HepG2 (cell line): Measurements from ENCODE around the gene RTEL1. TPM values are rescaled to one million over a fixed set of nuclear protein-coding genes. Genes with fewer than 3 reads are reported as not detected.
A peak's percentile ranks its signal among the peaks of the same experiment; 100 is the strongest.

Source experiments
- ATAC-seq: fragments of 200-7000 bp; cut with Tn5 transposase; 3 replicates; pipeline ENCODE4 v1.9.1; 2020; ENCODE audit warnings: mild to moderate bottlenecking, moderate library complexity
- BruUV-seq: library from RNA; stranded (reverse); fragments of 400-500 nt; replicated peaks from 2 replicates; lab custom pipeline; 2021; lab: Mats Ljungman, UMichigan
- CTCF ChIA-PET: fragments of 300-600 bp; formaldehyde crosslinking; extraction: SDS; loops from one replicate; lab custom pipeline; 2021; ENCODE audit warnings: low total read pairs, inconsistent platforms, low intra/inter-chr PET ratio; lab: Yijun Ruan, JAX
- POLR2A ChIA-PET: fragments of 350-600 bp; sonication (Branson Sonifier 250); formaldehyde crosslinking; loops from one replicate; lab custom pipeline; 2020; ENCODE audit warnings: antibody characterized with exemption, inconsistent platforms; lab: Yijun Ruan, JAX
- DNase-seq: peaks from one replicate; pipeline ENCODE4 v3.0.0-alpha.2; 2015; ENCODE audit warnings: low spot score
- FAIRE-seq: peaks from 3 replicates; lab custom pipeline; 2011; peaks lifted over from hg19 to GRCh38; lab: Jason Lieb, UNC
- H2AFZ ChIP-seq: one replicate; pipeline ENCODE4 v1.6.1; 2011; ENCODE audit warnings: low read length, inconsistent platforms
- H3K27ac ChIP-seq: fragments of 300-600 bp; 3 replicates; pipeline ENCODE4 v1.8.0; 2011; ENCODE audit warnings: mixed run types, mild to moderate bottlenecking, mixed read lengths, low read length, inconsistent platforms; ENCODE audit not compliant: insufficient read depth; ENCODE audit errors: extremely low read length
- H3K27me3 ChIP-seq, 2 experiments: fragments of 200-600 bp in 1 of 2; 2 replicates in 1 of 2; 3 replicates in 1 of 2; pipeline versions ENCODE4 v1.6.0 to v1.8.0; 2011; ENCODE audit warnings: low read length in 2 of 2, mild to moderate bottlenecking in 2 of 2, moderate library complexity in 2 of 2, inconsistent platforms in 1 of 2; ENCODE audit not compliant: insufficient read depth in 2 of 2, control insufficient read depth in 1 of 2
- H3K36me3 ChIP-seq, 2 experiments: fragments of 200-600 bp in 1 of 2; replicated peaks in 1 of 2; 2 replicates in 1 of 2; 3 replicates in 1 of 2; pipeline versions ENCODE4 v1.5.1 to v1.8.0; 2011; ENCODE audit warnings: low read length in 2 of 2, inconsistent platforms in 1 of 2; ENCODE audit not compliant: insufficient read depth in 2 of 2, control insufficient read depth in 1 of 2
- H3K4me1 ChIP-seq: 2 replicates; pipeline ENCODE4 v1.5.1; 2012; ENCODE audit warnings: low read length, inconsistent platforms; ENCODE audit not compliant: insufficient read depth
- H3K4me2 ChIP-seq: 2 replicates; pipeline ENCODE4 v1.6.0; 2011; ENCODE audit warnings: low read depth, low read length, inconsistent platforms
- H3K4me3 ChIP-seq, 3 experiments: fragments of 200-600 bp in 1 of 3; sonication (generic), shearing (Covaris generic) in 1 of 3; replicated peaks in 1 of 3; 2 replicates each; pipeline ENCODE4 v1.5.1; 2011 to 2016; ENCODE audit warnings: low read length in 3 of 3, inconsistent platforms in 2 of 3, low read depth in 2 of 3, mild to moderate bottlenecking in 2 of 3, control low read depth in 1 of 3, mixed read lengths in 1 of 3; ENCODE audit not compliant: insufficient read depth in 1 of 3
- H3K79me2 ChIP-seq: one replicate; pipeline ENCODE4 v1.6.1; 2011; ENCODE audit warnings: low read length, inconsistent platforms; ENCODE audit not compliant: insufficient read depth
- H3K9ac ChIP-seq: 2 replicates; pipeline ENCODE4 v1.6.0; 2011; ENCODE audit warnings: mild to moderate bottlenecking, low read depth, low read length, inconsistent platforms; ENCODE audit not compliant: insufficient read depth
- H3K9me3 ChIP-seq: 2 replicates; pipeline ENCODE4 v1.5.1; 2012; ENCODE audit warnings: mild to moderate bottlenecking, low read length
- H4K20me1 ChIP-seq: 2 replicates; pipeline ENCODE4 v1.6.0; 2011; ENCODE audit warnings: inconsistent platforms, mild to moderate bottlenecking, low read length, moderate library complexity; ENCODE audit not compliant: insufficient read depth
- AGO2 ChIP-seq: fragments of 200-400 bp; formaldehyde crosslinking; optimal IDR thresholded peaks from 2 replicates; pipeline ENCODE3; 2017; ENCODE audit warnings: mild to moderate bottlenecking, low read depth, low read length, moderate library complexity
- HIVEP1 ChIP-seq: sonication (generic); formaldehyde crosslinking; IDR thresholded peaks from 2 replicates; pipeline ENCODE4 v1.4.0; 2020; ENCODE audit warnings: mild to moderate bottlenecking, missing genetic modification reagents
- SRSF1 ChIP-seq: fragments of 200-400 bp; formaldehyde crosslinking; optimal IDR thresholded peaks from 2 replicates; pipeline ENCODE3; 2017; ENCODE audit warnings: mild to moderate bottlenecking, low read depth, low read length, moderate library complexity
- ZFP36 ChIP-seq: fragments of 150-350 bp; IDR thresholded peaks from 2 replicates; pipeline ENCODE4 v1.6.1; 2018; ENCODE audit warnings: borderline replicate concordance, low read length, low read depth; ENCODE audit not compliant: partially characterized antibody
- ZNF724P ChIP-seq: sonication (generic); formaldehyde crosslinking; IDR thresholded peaks from 2 replicates; pipeline ENCODE4 v1.8.0; 2022; ENCODE audit warnings: missing genetic modification reagents, borderline replicate concordance
- WGBS: methylation state at CpG from one replicate; pipeline ENCODE4 v1.1.6; 2017; ENCODE audit warnings: low lambda C conversion rate; 5-methylcytosine and 5-hydroxymethylcytosine counted together
- in situ Hi-C: cut with HindIII; loops from 2 replicates; pipeline ENCODE4 v1.10.0; 2017; ENCODE audit warnings: low pct_unique_long_range_greater_than_20kb; ENCODE audit not compliant: extremely low pct_ligation_motif_present
- intact Hi-C: fragments of 100-400 bp; cut with micrococcal nuclease; formaldehyde crosslinking; loops from one replicate; pipeline ENCODE4 v1.10.0; 2022; ENCODE audit not compliant: unreplicated experiment
- polyA plus RNA-seq, 8 experiments: library from polyadenylated mRNA; depleted of rRNA in 3 of 8; stranded (reverse) in 7 of 8; unstranded in 1 of 8; fragments of >200 nt; fragmentation: Illumina TruSeq in 4 of 8; extraction: Trizol in 4 of 8; gene quantifications; 2 replicates each; pipeline versions ENCODE4 v1.2.1 to v1.2.3, GENCODE V29; 2011 to 2016; ENCODE audit warnings: low read depth in 4 of 8, missing spikeins in 1 of 8, mixed read lengths in 1 of 8; ENCODE audit not compliant: insufficient read depth in 1 of 8
- total RNA-seq, 5 experiments: library from RNA; depleted of rRNA; stranded (reverse); fragments of >200 nt; fragmentation: Illumina TruSeq; extraction: Trizol; gene quantifications; 2 replicates each; pipeline ENCODE4 v1.2.3, GENCODE V29; 2016; ENCODE audit warnings: low read depth in 1 of 5

The RTEL1 gene
- total and polyA plus RNA-seq, 2 of the 13 experiments (the other 11 are each of a cell fraction or from before 2014, with no cell fraction given) = 21.8 to 36.4 TPM

DNA sequence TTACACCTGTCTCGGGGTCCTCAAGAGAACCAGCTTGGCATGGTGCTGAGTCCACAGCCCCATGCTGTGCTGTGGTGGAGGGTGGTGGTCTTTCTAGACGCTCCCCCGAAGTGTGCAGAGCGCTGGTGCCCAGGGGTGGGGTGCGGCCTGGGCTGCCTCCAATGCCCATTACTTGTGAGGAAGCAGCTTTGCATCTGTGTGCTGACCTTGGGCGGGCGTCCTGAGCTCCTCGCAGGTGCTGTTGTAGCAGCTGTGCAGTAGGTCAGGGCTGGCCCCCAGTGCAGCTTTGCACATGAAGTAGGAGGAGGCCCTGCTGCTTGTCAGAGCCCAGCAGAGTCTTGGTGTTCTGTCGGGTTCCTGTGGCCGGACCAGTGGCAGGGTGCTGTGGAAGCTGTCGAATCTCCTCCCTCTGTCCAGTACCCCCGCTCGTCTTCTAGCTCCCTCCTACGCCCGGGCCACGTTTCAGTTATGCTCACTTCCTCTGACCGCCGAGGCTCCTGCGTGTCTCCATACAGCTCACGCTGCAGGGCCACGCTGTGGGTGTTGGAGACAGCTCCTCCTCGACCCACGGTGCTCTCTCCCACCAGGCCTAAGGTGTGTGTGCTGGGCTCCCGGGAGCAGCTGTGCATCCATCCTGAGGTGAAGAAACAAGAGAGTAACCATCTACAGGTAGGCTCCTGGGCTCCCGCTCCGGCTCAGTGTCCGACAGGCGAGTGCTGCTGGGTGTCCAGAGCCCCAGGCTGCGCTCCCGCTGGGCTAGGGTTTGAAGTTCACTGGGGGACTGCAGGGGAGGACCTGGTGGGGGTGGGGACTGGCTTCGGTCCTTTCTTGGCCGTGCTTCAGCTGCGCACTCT, 4.1 kb downstream of the RTEL1 start (continued):
- TF ChIP-seq ZFP36 = no peak

GRCh38 chr20:63662813-63663189, 4.7 kb downstream of the RTEL1 start:
- ChIA-PET CTCF (no interaction called here), POLR2A (no interaction called here)
- H3K4me1 ChIP-seq = peaks cover 20% of the 10 kb centered on the region
- no TSS peak for BruUV-seq
- H2AFZ ChIP-seq = no peak overlapping the region
- H3K36me3 ChIP-seq = peaks cover 33 to 53% of the 10 kb centered on the region in 2 experiments
- intact Hi-C loops = no loop called here
- H3K4me2 ChIP-seq = no peak overlapping the region
- TF ChIP-seq HIVEP1 (CRISPR knock-in tag) (0 out of 2 replicates have a peak, but pooled peaks have one; percentile 10), ZNF724P (no peak)
- ATAC-seq = no peak
- no peaks in the 10 kb centered on the region for H3K9me3 ChIP-seq
- H3K4me3 ChIP-seq = no peak overlapping the region
- H3K9ac ChIP-seq = no peak overlapping the region
- no peaks in the 10 kb centered on the region for H4K20me1 ChIP-seq
- DNase-seq = no peak
- no peaks in the 10 kb centered on the region; a peak in 1 of 5 replicates for H3K27me3 ChIP-seq
- FAIRE-seq = no peak
- H3K27ac ChIP-seq = no peak overlapping the region
- in situ Hi-C loops = no loop called here
- 97% methylated on average over 8 of the region's 9 CpGs for WGBS
- H3K79me2 ChIP-seq = peaks cover 17% of the 10 kb centered on the region

- CTCF ChIA-PET = no interaction called here
- peak; percentile 38 for TF ChIP-seq AGO2
- no peak for TF ChIP-seq SRSF1
- H2AFZ ChIP-seq = no peak overlapping the region
- peaks cover 17% of the 10 kb centered on the region for H3K79me2 ChIP-seq
- no peak overlapping the region for H3K27ac ChIP-seq
- H3K4me2 ChIP-seq = no peak overlapping the region
- peaks cover 39 to 60% of the 10 kb centered on the region in 2 experiments for H3K36me3 ChIP-seq
- no peaks in the 10 kb centered on the region; a peak in 1 of 5 replicates for H3K27me3 ChIP-seq
- no TSS peak for BruUV-seq
- H3K4me1 ChIP-seq = peaks cover 20% of the 10 kb centered on the region
- intact Hi-C loops = no loop called here
- H3K9me3 ChIP-seq = no peaks in the 10 kb centered on the region
- WGBS = 96% methylated on average over 26 of the region's 26 CpGs
- POLR2A ChIA-PET = no interaction called here
- no peaks in the 10 kb centered on the region for H4K20me1 ChIP-seq
- in situ Hi-C loops = no loop called here
- no peak for DNase-seq
- H3K4me3 ChIP-seq = no peak overlapping the region
- FAIRE-seq = no peak
- H3K9ac ChIP-seq = no peak overlapping the region
- no peak for ATAC-seq
Measured at GRCh38 chr20:63663332-63664066, 5.4 kb downstream of the RTEL1 start.
